Hepatocyte (in vitro differentiated cells): ENCODE measurements around the gene RNASEH2A.

Experiments used
- EZH2 ChIP-seq: fragments of 200-600 bp; sonication (generic); IDR thresholded peaks from 2 replicates; pipeline ENCODE4 v1.6.1; 2016; ENCODE audit warnings: antibody characterized with exemption, mild to moderate bottlenecking, borderline replicate concordance
- EZH2phosphoT487 ChIP-seq: fragments of 200-600 bp; sonication (generic); IDR thresholded peaks from one replicate; pipeline ENCODE4 v1.6.1; 2018; ENCODE audit warnings: antibody characterized with exemption, mild to moderate bottlenecking, low read depth, moderate library complexity; ENCODE audit not compliant: unreplicated experiment, severe bottlenecking
- TF ChIP-seq, protein P1 (sequence below): fragments of 200-600 bp; sonication (generic); IDR thresholded peaks from 2 replicates; pipeline ENCODE4 v1.5.1; 2016; ENCODE audit warnings: antibody characterized with exemption, mild to moderate bottlenecking; ENCODE audit not compliant: poor library complexity

DNA sequence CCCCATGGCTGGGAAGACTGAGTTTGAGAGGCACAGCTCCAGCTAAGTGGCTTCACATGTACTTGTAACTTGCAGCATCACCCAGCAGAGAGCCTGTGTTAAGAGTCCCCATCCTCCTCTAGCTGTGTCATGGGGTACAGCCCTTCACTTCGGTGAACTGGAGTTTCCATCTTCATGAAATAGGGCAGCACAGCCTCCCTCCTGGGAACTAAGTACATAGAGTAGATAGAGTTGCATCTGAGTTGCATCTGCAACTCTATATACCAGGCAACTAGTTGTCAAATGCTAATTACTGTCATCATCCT lies 6.0 kb upstream of the RNASEH2A start:
- TF ChIP-seq EZH2phosphoT487 (no peak), EZH2 (no peak)
- TF ChIP-seq, protein P1, sequence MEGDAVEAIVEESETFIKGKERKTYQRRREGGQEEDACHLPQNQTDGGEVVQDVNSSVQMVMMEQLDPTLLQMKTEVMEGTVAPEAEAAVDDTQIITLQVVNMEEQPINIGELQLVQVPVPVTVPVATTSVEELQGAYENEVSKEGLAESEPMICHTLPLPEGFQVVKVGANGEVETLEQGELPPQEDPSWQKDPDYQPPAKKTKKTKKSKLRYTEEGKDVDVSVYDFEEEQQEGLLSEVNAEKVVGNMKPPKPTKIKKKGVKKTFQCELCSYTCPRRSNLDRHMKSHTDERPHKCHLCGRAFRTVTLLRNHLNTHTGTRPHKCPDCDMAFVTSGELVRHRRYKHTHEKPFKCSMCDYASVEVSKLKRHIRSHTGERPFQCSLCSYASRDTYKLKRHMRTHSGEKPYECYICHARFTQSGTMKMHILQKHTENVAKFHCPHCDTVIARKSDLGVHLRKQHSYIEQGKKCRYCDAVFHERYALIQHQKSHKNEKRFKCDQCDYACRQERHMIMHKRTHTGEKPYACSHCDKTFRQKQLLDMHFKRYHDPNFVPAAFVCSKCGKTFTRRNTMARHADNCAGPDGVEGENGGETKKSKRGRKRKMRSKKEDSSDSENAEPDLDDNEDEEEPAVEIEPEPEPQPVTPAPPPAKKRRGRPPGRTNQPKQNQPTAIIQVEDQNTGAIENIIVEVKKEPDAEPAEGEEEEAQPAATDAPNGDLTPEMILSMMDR, result no peak
